Vagina (tissue), 2 donors: ENCODE measurements around the gene TVP23C. TPM values are rescaled to one million over a fixed set of nuclear protein-coding genes. Genes with fewer than 3 reads are reported as not detected.

Experiments used
- DNase-seq, 2 donors: peaks; one replicate each; pipeline ENCODE4 v3.0.0-alpha.2; 2017; ENCODE audit errors: extremely low spot score in 2 of 2
- H3K27ac ChIP-seq: fragments of 200-600 bp; sonication (generic); one replicate; pipeline ENCODE4 v1.5.1; 2019
- H3K27me3 ChIP-seq: fragments of 200-600 bp; sonication (generic); one replicate; pipeline ENCODE4 v1.5.1; 2019
- H3K36me3 ChIP-seq, 2 donors: fragments of 200-600 bp; sonication (generic); one replicate each; pipeline ENCODE4 v1.5.1; 2017 to 2019
- H3K4me1 ChIP-seq: fragments of 200-600 bp; sonication (generic); one replicate; pipeline ENCODE4 v1.5.1; 2019
- H3K4me3 ChIP-seq, 2 donors: fragments of 200-600 bp; sonication (generic); 1 replicate in 1 of 2; 2 replicates in 1 of 2; pipeline ENCODE4 v1.5.1; 2016 to 2019
- H3K9me3 ChIP-seq: fragments of 200-600 bp; sonication (generic); one replicate; pipeline ENCODE4 v1.5.1; 2019
- CTCF ChIP-seq, 3 experiments: fragments of 450-650 bp in 2 of 3; fragments of 200-600 bp in 1 of 3; sonication (generic) in 1 of 3; IDR thresholded peaks; one replicate each; pipeline ENCODE4 v1.5.1; 2017 to 2019; ENCODE audit warnings: antibody characterized with exemption in 3 of 3, mild to moderate bottlenecking in 2 of 3, moderate library complexity in 2 of 3
- POLR2A ChIP-seq, 2 donors: fragments of 450-650 bp; IDR thresholded peaks; one replicate each; pipeline ENCODE4 v1.6.1; 2017; ENCODE audit warnings: antibody characterized with exemption in 2 of 2, mild to moderate bottlenecking in 2 of 2, moderate library complexity in 2 of 2
- POLR2AphosphoS5 ChIP-seq, 2 donors: sonication (generic); formaldehyde crosslinking; IDR thresholded peaks; one replicate each; pipeline ENCODE4 v1.9.0; 2017; ENCODE audit warnings: antibody characterized with exemption in 2 of 2, mild to moderate bottlenecking in 2 of 2, low read depth in 1 of 2; ENCODE audit not compliant: insufficient read depth in 1 of 2
- intact Hi-C: fragments of 100-400 bp; cut with DNase I; formaldehyde crosslinking; loops from one replicate; pipeline ENCODE4 v1.15.1; 2023
- total RNA-seq: library from RNA; depleted of rRNA; stranded (reverse); fragments of >200 nt; gene quantifications from one replicate; pipeline ENCODE4 v1.2.3, GENCODE V29; 2016

TVP23C gene
- total RNA-seq, 1 donor from 2014 or later, result 30.2 TPM

- peak overlapping the region; percentile 88 for H3K27ac ChIP-seq
- peaks cover 16% of the 10 kb centered on the region for H3K4me1 ChIP-seq
- no peaks in the 10 kb centered on the region for H3K9me3 ChIP-seq
- DNase-seq, result no peak
- intact Hi-C loops, result loop anchor here (1.0 to 10.0 kb wide), 3 partner anchors 44 to 240 kb away; no protein-coding TSS in a partner anchor
- H3K27me3 ChIP-seq, result no peaks in the 10 kb centered on the region
- H3K4me3 ChIP-seq, result no peak overlapping the region
- TF ChIP-seq POLR2AphosphoS5 (IDR thresholded peaks at IDR 0.05; ENCODE audit: insufficient read depth in 1 of 2, low read depth in 1 of 2) (no peak), CTCF (IDR thresholded peaks at IDR 0.05) (no peak), POLR2A (IDR thresholded peaks at IDR 0.05) (no peak)
- H3K36me3 ChIP-seq, result no peaks in the 10 kb centered on the region
These were observed 61.5 kb downstream of the TVP23C start for GRCh38 chr17:15501793-15502192.

GRCh38 chr17:15501282-15501681 lies 62.0 kb downstream of the TVP23C start:
- TF ChIP-seq POLR2AphosphoS5 (IDR thresholded peaks at IDR 0.05; ENCODE audit: insufficient read depth in 1 of 2, low read depth in 1 of 2) (no peak), CTCF (IDR thresholded peaks at IDR 0.05) (no peak), POLR2A (IDR thresholded peaks at IDR 0.05) (no peak)
- Histone ChIP-seq H3K36me3 (no peaks in the 10 kb centered on the region), H3K4me1 (peaks cover 16% of the 10 kb centered on the region), H3K27ac (peak overlapping the region; percentile 88), H3K4me3 (no peak overlapping the region), H3K27me3 (no peaks in the 10 kb centered on the region), H3K9me3 (no peaks in the 10 kb centered on the region)
- intact Hi-C loops, result loop anchor here (5.0 to 10.0 kb wide), 2 partner anchors 44 to 96 kb away; no protein-coding TSS in a partner anchor
- DNase-seq, result no peak

GRCh38 chr17:15498107-15498506 lies 65.2 kb downstream of the TVP23C start:
- intact Hi-C loops, result no loop called here
- H3K27ac ChIP-seq, result no peak overlapping the region
- TF ChIP-seq CTCF (IDR thresholded peaks at IDR 0.05) (no peak), POLR2A (IDR thresholded peaks at IDR 0.05) (no peak), POLR2AphosphoS5 (IDR thresholded peaks at IDR 0.05; ENCODE audit: insufficient read depth in 1 of 2, low read depth in 1 of 2) (no peak)

GRCh38 chr17:15496735-15497670 lies 66.3 kb downstream of the TVP23C start:
- Histone ChIP-seq H3K27ac (peak overlapping the region; percentile 5), H3K4me3 (no peak overlapping the region), H3K9me3 (no peaks in the 10 kb centered on the region), H3K4me1 (peaks cover 4% of the 10 kb centered on the region), H3K36me3 (no peaks in the 10 kb centered on the region), H3K27me3 (no peaks in the 10 kb centered on the region)
- TF ChIP-seq POLR2AphosphoS5 (IDR thresholded peaks at IDR 0.05; ENCODE audit: insufficient read depth in 1 of 2, low read depth in 1 of 2) (no peak), POLR2A (IDR thresholded peaks at IDR 0.05) (no peak), CTCF (IDR thresholded peaks at IDR 0.05) (no peak)
- intact Hi-C loops, result no loop called here
- no peak for DNase-seq

More at GRCh38 chr17:15498107-15498506, 65.2 kb downstream of the TVP23C start:
- no peaks in the 10 kb centered on the region for H3K36me3 ChIP-seq
- no peaks in the 10 kb centered on the region for H3K9me3 ChIP-seq
- H3K4me1 ChIP-seq, result peaks cover 14% of the 10 kb centered on the region
- no peak overlapping the region for H3K4me3 ChIP-seq
- no peaks in the 10 kb centered on the region for H3K27me3 ChIP-seq
- no peak for DNase-seq

- DNase-seq, result no peak
- intact Hi-C loops, result no loop called here
- H3K27me3 ChIP-seq, result no peaks in the 10 kb centered on the region
- peaks cover 15% of the 10 kb centered on the region for H3K4me1 ChIP-seq
- H3K27ac ChIP-seq, result peak overlapping the region; percentile 23
- H3K4me3 ChIP-seq, result no peak overlapping the region
- H3K9me3 ChIP-seq, result no peaks in the 10 kb centered on the region
- TF ChIP-seq POLR2A (IDR thresholded peaks at IDR 0.05) (no peak), CTCF (IDR thresholded peaks at IDR 0.05) (no peak), POLR2AphosphoS5 (IDR thresholded peaks at IDR 0.05; ENCODE audit: insufficient read depth in 1 of 2, low read depth in 1 of 2) (no peak)
- H3K36me3 ChIP-seq, result no peaks in the 10 kb centered on the region
These were observed 68.5 kb downstream of the TVP23C start for GRCh38 chr17:15494821-15495220.
